Smooth muscle cell (in vitro differentiated cells): ENCODE data around the gene TAS2R7. TPM values are rescaled to one million over a fixed set of nuclear protein-coding genes. Genes with fewer than 3 reads are reported as not detected.

Experiments used
- DNase-seq: peaks from one replicate; lab custom pipeline; 2025; ENCODE audit not compliant: unreplicated experiment; lab: John Stamatoyannopoulos, UW
- H2AFZ ChIP-seq: fragments of 200-600 bp; sonication (generic); 2 replicates; pipeline ENCODE4 v1.6.0; 2016; ENCODE audit warnings: antibody characterized with exemption, low read depth, mild to moderate bottlenecking
- H3F3A ChIP-seq: fragments of 200-600 bp; sonication (generic); 2 replicates; pipeline ENCODE4 v1.6.0; 2017; ENCODE audit warnings: antibody characterized with exemption, low read depth
- H3K27ac ChIP-seq: fragments of 200-600 bp; sonication (generic); 2 replicates; pipeline ENCODE4 v1.5.1; 2016; ENCODE audit warnings: low read depth, mild to moderate bottlenecking
- H3K27me3 ChIP-seq: fragments of 200-600 bp; sonication (generic); 2 replicates; pipeline ENCODE4 v1.6.1; 2016; ENCODE audit warnings: low read depth, mild to moderate bottlenecking
- H3K36me3 ChIP-seq: fragments of 200-600 bp; sonication (generic); 2 replicates; pipeline ENCODE4 v1.5.1; 2016; ENCODE audit warnings: low read depth
- H3K4me1 ChIP-seq: fragments of 200-600 bp; sonication (generic); 2 replicates; pipeline ENCODE4 v1.5.1; 2016; ENCODE audit warnings: low read depth
- H3K4me2 ChIP-seq: fragments of 200-600 bp; sonication (generic); 2 replicates; pipeline ENCODE4 v1.6.0; 2016; ENCODE audit warnings: mild to moderate bottlenecking
- H3K4me3 ChIP-seq: fragments of 200-600 bp; sonication (generic); 2 replicates; pipeline ENCODE4 v1.5.1; 2016; ENCODE audit warnings: mild to moderate bottlenecking
- H3K79me2 ChIP-seq: fragments of 200-600 bp; sonication (generic); 2 replicates; pipeline ENCODE4 v1.6.0; 2016; ENCODE audit warnings: low read depth, mild to moderate bottlenecking
- H3K9ac ChIP-seq: fragments of 200-600 bp; sonication (generic); 2 replicates; pipeline ENCODE4 v1.6.0; 2016; ENCODE audit warnings: low read depth
- H3K9me3 ChIP-seq: fragments of 200-600 bp; sonication (generic); replicated peaks from 2 replicates; pipeline ENCODE4 v1.5.1; 2016; ENCODE audit warnings: low read depth
- H4K20me1 ChIP-seq: fragments of 200-600 bp; sonication (generic); 2 replicates; pipeline ENCODE4 v1.6.0; 2016; ENCODE audit warnings: low read depth
- WGBS: methylation state at CpG from one replicate; pipeline ENCODE4 v1.1.7; 2016; ENCODE audit warnings: low lambda C conversion rate; 5-methylcytosine and 5-hydroxymethylcytosine counted together
- polyA plus RNA-seq: library from polyadenylated mRNA; unstranded; fragments of >200 nt; fragmentation: Nextera tagmentation; extraction: Ambion mirVana; gene quantifications from 2 replicates; pipeline ENCODE4 v1.2.1, GENCODE V29; 2016
- total RNA-seq: library from RNA; depleted of rRNA; stranded (reverse); fragments of >200 nt; gene quantifications from 2 replicates; pipeline ENCODE4 v1.2.3, GENCODE V29; 2014
- TF ChIP-seq, protein P1 (sequence below): fragments of 200-600 bp; sonication (generic); IDR thresholded peaks from 2 replicates; pipeline ENCODE4 v1.5.1; 2017; ENCODE audit warnings: borderline replicate concordance, mild to moderate bottlenecking, antibody characterized with exemption; ENCODE audit not compliant: insufficient read depth, poor library complexity, severe bottlenecking

The TAS2R7 gene, protein sequence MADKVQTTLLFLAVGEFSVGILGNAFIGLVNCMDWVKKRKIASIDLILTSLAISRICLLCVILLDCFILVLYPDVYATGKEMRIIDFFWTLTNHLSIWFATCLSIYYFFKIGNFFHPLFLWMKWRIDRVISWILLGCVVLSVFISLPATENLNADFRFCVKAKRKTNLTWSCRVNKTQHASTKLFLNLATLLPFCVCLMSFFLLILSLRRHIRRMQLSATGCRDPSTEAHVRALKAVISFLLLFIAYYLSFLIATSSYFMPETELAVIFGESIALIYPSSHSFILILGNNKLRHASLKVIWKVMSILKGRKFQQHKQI
- total RNA-seq = 1.4 TPM in 1 of 2 replicates, not detected in the other
- not detected in 2 replicates for polyA plus RNA-seq

- Histone ChIP-seq H3K79me2 (no peaks in the 10 kb centered on the region), H3K27ac (no peak within 1 kb of the TSS), H3K36me3 (no peaks in the 10 kb centered on the region), H3K4me1 (peaks cover 12% of the 10 kb centered on the region), H3K9ac (no peak within 1 kb of the TSS), H3K9me3 (no peaks in the 10 kb centered on the region), H3K4me2 (no peak within 1 kb of the TSS), H3K4me3 (no peak within 1 kb of the TSS), H3K27me3 (no peaks in the 10 kb centered on the region), H4K20me1 (no peaks in the 10 kb centered on the region), H3F3A (no peaks in the 10 kb centered on the region), H2AFZ (no peak within 1 kb of the TSS)
- no peak for DNase-seq
- 69% methylated on average over 4 of the region's 4 CpGs for WGBS
- TF ChIP-seq, protein P1, sequence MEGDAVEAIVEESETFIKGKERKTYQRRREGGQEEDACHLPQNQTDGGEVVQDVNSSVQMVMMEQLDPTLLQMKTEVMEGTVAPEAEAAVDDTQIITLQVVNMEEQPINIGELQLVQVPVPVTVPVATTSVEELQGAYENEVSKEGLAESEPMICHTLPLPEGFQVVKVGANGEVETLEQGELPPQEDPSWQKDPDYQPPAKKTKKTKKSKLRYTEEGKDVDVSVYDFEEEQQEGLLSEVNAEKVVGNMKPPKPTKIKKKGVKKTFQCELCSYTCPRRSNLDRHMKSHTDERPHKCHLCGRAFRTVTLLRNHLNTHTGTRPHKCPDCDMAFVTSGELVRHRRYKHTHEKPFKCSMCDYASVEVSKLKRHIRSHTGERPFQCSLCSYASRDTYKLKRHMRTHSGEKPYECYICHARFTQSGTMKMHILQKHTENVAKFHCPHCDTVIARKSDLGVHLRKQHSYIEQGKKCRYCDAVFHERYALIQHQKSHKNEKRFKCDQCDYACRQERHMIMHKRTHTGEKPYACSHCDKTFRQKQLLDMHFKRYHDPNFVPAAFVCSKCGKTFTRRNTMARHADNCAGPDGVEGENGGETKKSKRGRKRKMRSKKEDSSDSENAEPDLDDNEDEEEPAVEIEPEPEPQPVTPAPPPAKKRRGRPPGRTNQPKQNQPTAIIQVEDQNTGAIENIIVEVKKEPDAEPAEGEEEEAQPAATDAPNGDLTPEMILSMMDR = no peak
Measured at GRCh38 chr12:10802587-10802986, at the start of gene TAS2R7. Gene TAS2R7 (minus strand): TSS chr12:10802627. CDS start chr12:10802570, 57 bp downstream.

- Histone ChIP-seq H2AFZ (no peak overlapping the region), H3K79me2 (no peaks in the 10 kb centered on the region), H3K4me3 (no peak overlapping the region), H3K9me3 (no peaks in the 10 kb centered on the region), H3K36me3 (no peaks in the 10 kb centered on the region), H3K27me3 (no peaks in the 10 kb centered on the region), H3F3A (no peaks in the 10 kb centered on the region), H3K4me1 (no peaks in the 10 kb centered on the region), H3K27ac (no peak overlapping the region), H3K9ac (no peak overlapping the region), H3K4me2 (no peak overlapping the region), H4K20me1 (no peaks in the 10 kb centered on the region)
- DNase-seq = no peak
- TF ChIP-seq, protein P1 = no peak
- 93% methylated on average over 4 of the region's 4 CpGs for WGBS
Measured at GRCh38 chr12:10851243-10851858, 48.9 kb upstream of the TAS2R7 start.

GRCh38 chr12:10849425-10849878 lies 47.0 kb upstream of the TAS2R7 start, which contains the start of gene PRR4:
Gene PRR4 (minus strand): TSS chr12:10849475. CDS start chr12:10849437, 38 bp downstream.
- no peaks in the 10 kb centered on the region for H3K79me2 ChIP-seq
- WGBS = 97% methylated on average over 4 of the region's 4 CpGs

More at GRCh38 chr12:10849425-10849878, 47.0 kb upstream of the TAS2R7 start, which contains the start of gene PRR4:
- Histone ChIP-seq H3K36me3 (peaks cover 4% of the 10 kb centered on the region), H3K4me2 (no peak within 1 kb of the TSS), H3K27me3 (no peaks in the 10 kb centered on the region), H3K27ac (no peak within 1 kb of the TSS), H3K4me1 (no peaks in the 10 kb centered on the region), H3K9ac (no peak within 1 kb of the TSS), H3K9me3 (no peaks in the 10 kb centered on the region), H4K20me1 (no peaks in the 10 kb centered on the region), H2AFZ (no peak within 1 kb of the TSS), H3F3A (no peaks in the 10 kb centered on the region), H3K4me3 (no peak within 1 kb of the TSS)
- no peak for DNase-seq
- TF ChIP-seq, protein P1 = no peak
